A549 (cell line): Measurements from ENCODE around the gene LBR. TPM values are rescaled to one million over a fixed set of nuclear protein-coding genes. Genes with fewer than 3 reads are reported as not detected.

ENCODE experiments used
- ATAC-seq, 2 experiments: fragments of 200-7000 bp in 1 of 2; fragments of >200 bp in 1 of 2; cut with Nextera tagmentation in 1 of 2; cut with Tn5 transposase in 1 of 2; 3 replicates each; pipeline versions ENCODE4 v1.8.0 to v1.9.1; 2018 to 2020; ENCODE audit warnings: mild to moderate bottlenecking in 1 of 2, moderate library complexity in 1 of 2
- CTCF ChIA-PET: fragments of 300-600 bp; sonication (Branson Sonifier 250); formaldehyde crosslinking; extraction: SDS; loops from one replicate; lab custom pipeline; 2021; ENCODE audit warnings: antibody characterized with exemption, inconsistent platforms; lab: Yijun Ruan, JAX
- POLR2A ChIA-PET: fragments of 350-600 bp; formaldehyde crosslinking; extraction: SDS; loops from one replicate; lab custom pipeline; 2021; ENCODE audit warnings: antibody characterized with exemption, inconsistent platforms; lab: Yijun Ruan, JAX
- DNase-seq, 2 experiments: peaks; one replicate each; pipeline versions ENCODE4 v3.0.0 to v3.0.0-alpha.2; 2011 to 2016; ENCODE audit warnings: low read depth in 1 of 2, low spot score in 1 of 2
- FAIRE-seq: peaks from 2 replicates; lab custom pipeline; 2011; peaks lifted over from hg19 to GRCh38; lab: Jason Lieb, UNC
- H3K27ac ChIP-seq, 2 experiments: fragments of >200 bp; sonication (Bioruptor Twin); formaldehyde crosslinking; 3 replicates each; pipeline ENCODE4 v1.5.1; 2016 to 2017
- H3K4me1 ChIP-seq: fragments of >200 bp; sonication (Bioruptor Twin); formaldehyde crosslinking; 3 replicates; pipeline ENCODE4 v1.6.1; 2016
- H3K4me2 ChIP-seq: fragments of >200 bp; sonication (Bioruptor Twin); formaldehyde crosslinking; 3 replicates; pipeline ENCODE4 v1.6.1; 2016
- H3K4me3 ChIP-seq: fragments of >200 bp; sonication (Bioruptor Twin); formaldehyde crosslinking; 3 replicates; pipeline ENCODE4 v1.5.1; 2016
- H3K9me3 ChIP-seq: fragments of >200 bp; sonication (Bioruptor Twin); formaldehyde crosslinking; 3 replicates; pipeline ENCODE4 v1.6.1; 2016
- BHLHE40 ChIP-seq: IDR thresholded peaks from 2 replicates; pipeline ENCODE4 v1.6.1; 2012; ENCODE audit warnings: low read depth, low read length, inconsistent platforms
- CBX2 ChIP-seq: fragments of 200-600 bp; sonication (generic); IDR thresholded peaks from 2 replicates; pipeline ENCODE4 v1.6.1; 2016; ENCODE audit warnings: low read depth, mild to moderate bottlenecking, borderline replicate concordance
- CBX8 ChIP-seq: fragments of 200-600 bp; sonication (generic); IDR thresholded peaks from 2 replicates; pipeline ENCODE4 v1.6.1; 2016
- CEBPB ChIP-seq, 2 experiments: fragments of >200 bp in 1 of 2; sonication (Bioruptor Twin) in 1 of 2; formaldehyde crosslinking in 1 of 2; IDR thresholded peaks; 2 replicates each; pipeline ENCODE4 v1.6.1; 2012 to 2016
- CHD2 ChIP-seq: fragments of 150-350 bp; IDR thresholded peaks from 2 replicates; pipeline ENCODE4 v1.6.1; 2014; ENCODE audit warnings: low read length; ENCODE audit not compliant: partially characterized antibody
- CTCF ChIP-seq: fragments of >200 bp; sonication (Bioruptor Twin); formaldehyde crosslinking; IDR thresholded peaks from 3 replicates; pipeline ENCODE4 v1.5.1; 2016
- ESRRA ChIP-seq: fragments of 150-350 bp; IDR thresholded peaks from 2 replicates; pipeline ENCODE4 v1.6.1; 2014; ENCODE audit warnings: mild to moderate bottlenecking, low read length, borderline replicate concordance
- FOSL2 ChIP-seq, 2 experiments: fragments of 450-650 bp in 1 of 2; fragments of >200 bp in 1 of 2; sonication (Bioruptor Twin) in 1 of 2; formaldehyde crosslinking; IDR thresholded peaks; 2 replicates each; pipeline versions ENCODE4 v1.5.0 to v1.6.1; 2016 to 2020; ENCODE audit warnings: mild to moderate bottlenecking in 1 of 2, moderate library complexity in 1 of 2
- FOXS1 ChIP-seq: fragments of 250-450 bp; sonication (Bioruptor Pico); IDR thresholded peaks from 2 replicates; pipeline ENCODE4 v1.5.0; 2020; ENCODE audit warnings: mild to moderate bottlenecking, moderate library complexity
- HOXB13 ChIP-seq: fragments of 250-450 bp; sonication (Bioruptor Pico); IDR thresholded peaks from 2 replicates; pipeline ENCODE4 v1.5.0; 2020; ENCODE audit warnings: low read depth, mild to moderate bottlenecking, moderate library complexity
- JUN ChIP-seq, 2 experiments: fragments of >200 bp; sonication (Bioruptor Twin); formaldehyde crosslinking; IDR thresholded peaks; 2 replicates in 1 of 2; 3 replicates in 1 of 2; pipeline ENCODE4 v1.6.1; 2016 to 2017
- JUNB ChIP-seq: fragments of >200 bp; sonication (Bioruptor Twin); formaldehyde crosslinking; IDR thresholded peaks from 2 replicates; pipeline ENCODE4 v1.6.1; 2016
- NPAS2 ChIP-seq: fragments of 250-450 bp; sonication (Bioruptor Pico); IDR thresholded peaks from 2 replicates; pipeline ENCODE4 v1.8.0; 2022; ENCODE audit warnings: mild to moderate bottlenecking, moderate library complexity, borderline replicate concordance
- POLR2A ChIP-seq: IDR thresholded peaks from 2 replicates; pipeline ENCODE4 v1.6.1; 2012; ENCODE audit warnings: mild to moderate bottlenecking, low read length
- RARB ChIP-seq: fragments of 250-450 bp; sonication (Bioruptor Pico); IDR thresholded peaks from 2 replicates; pipeline ENCODE4 v1.8.0; 2021; ENCODE audit warnings: mild to moderate bottlenecking, moderate library complexity
- SMC3 ChIP-seq: fragments of >200 bp; sonication (Bioruptor Twin); formaldehyde crosslinking; IDR thresholded peaks from 3 replicates; pipeline ENCODE4 v1.6.1; 2018; ENCODE audit warnings: inconsistent platforms
- TP53 ChIP-seq: fragments of 250-450 bp; sonication (Bioruptor Pico); IDR thresholded peaks from 2 replicates; pipeline ENCODE4 v1.5.0; 2021; ENCODE audit warnings: mild to moderate bottlenecking, moderate library complexity
- USF2 ChIP-seq: fragments of 450-650 bp; IDR thresholded peaks from 2 replicates; pipeline ENCODE4 v1.6.1; 2014; ENCODE audit warnings: antibody characterized with exemption
- ZNF302 ChIP-seq: fragments of 250-450 bp; sonication (Bioruptor Pico); IDR thresholded peaks from 2 replicates; pipeline ENCODE4 v1.9.0; 2021; ENCODE audit warnings: inconsistent platforms, mild to moderate bottlenecking, moderate library complexity
- WGBS: methylation state at CpG from one replicate; pipeline ENCODE4 v1.1.6; 2017; ENCODE audit errors: missing lambda C conversion rate; 5-methylcytosine and 5-hydroxymethylcytosine counted together
- polyA plus RNA-seq, 4 experiments: library from polyadenylated mRNA; depleted of rRNA in 3 of 4; stranded (reverse); fragments of >200 nt; fragmentation: RNase III in 1 of 4; extraction: RNeasy Plus Mini Kit Qiagen cat#74134 plus additional on column Dnase treatment in 1 of 4; gene quantifications; 2 replicates in 3 of 4; 3 replicates in 1 of 4; pipeline ENCODE4 v1.2.3, GENCODE V29; 2011 to 2017
- TF ChIP-seq, protein P1 (sequence below): IDR thresholded peaks from 2 replicates; pipeline ENCODE4 v1.6.1; 2012
- TF ChIP-seq, protein P2 (sequence below): fragments of >200 bp; sonication (Bioruptor Twin); formaldehyde crosslinking; IDR thresholded peaks from 3 replicates; pipeline ENCODE4 v1.6.1; 2016

The LBR gene
- polyA plus RNA-seq, 2 of the 4 experiments (the other 2 are of a cell fraction): 40.8 to 68.7 TPM

DNA sequence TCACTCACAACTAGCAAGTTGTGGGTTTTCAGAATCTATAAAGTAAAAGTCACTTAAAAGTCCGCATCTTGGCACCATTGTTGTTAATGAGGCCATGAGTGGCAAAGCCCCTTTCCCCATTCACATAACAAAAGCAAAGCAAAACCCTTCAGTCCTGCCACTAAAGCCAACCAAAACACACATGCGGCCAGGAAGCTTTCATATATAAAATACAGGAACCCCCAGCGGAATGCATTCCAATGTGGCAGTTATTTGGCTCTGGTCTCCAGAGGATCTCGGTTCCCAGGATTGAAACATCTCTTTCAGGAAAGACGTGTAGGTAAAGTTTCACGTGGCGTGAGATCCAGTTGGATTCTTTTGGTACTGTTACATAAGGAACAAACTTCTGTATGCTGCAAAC lies 2.5 kb upstream of the LBR start:
- 93% methylated on average over 7 of the region's 7 CpGs for WGBS
- no peak overlapping the region for H3K4me2 ChIP-seq
- TF ChIP-seq, protein P1, sequence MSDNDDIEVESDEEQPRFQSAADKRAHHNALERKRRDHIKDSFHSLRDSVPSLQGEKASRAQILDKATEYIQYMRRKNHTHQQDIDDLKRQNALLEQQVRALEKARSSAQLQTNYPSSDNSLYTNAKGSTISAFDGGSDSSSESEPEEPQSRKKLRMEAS: no peak
- TF ChIP-seq, protein P2, sequence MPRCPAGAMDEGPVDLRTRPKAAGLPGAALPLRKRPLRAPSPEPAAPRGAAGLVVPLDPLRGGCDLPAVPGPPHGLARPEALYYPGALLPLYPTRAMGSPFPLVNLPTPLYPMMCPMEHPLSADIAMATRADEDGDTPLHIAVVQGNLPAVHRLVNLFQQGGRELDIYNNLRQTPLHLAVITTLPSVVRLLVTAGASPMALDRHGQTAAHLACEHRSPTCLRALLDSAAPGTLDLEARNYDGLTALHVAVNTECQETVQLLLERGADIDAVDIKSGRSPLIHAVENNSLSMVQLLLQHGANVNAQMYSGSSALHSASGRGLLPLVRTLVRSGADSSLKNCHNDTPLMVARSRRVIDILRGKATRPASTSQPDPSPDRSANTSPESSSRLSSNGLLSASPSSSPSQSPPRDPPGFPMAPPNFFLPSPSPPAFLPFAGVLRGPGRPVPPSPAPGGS: no peak
- TF ChIP-seq BHLHE40: no peak
- CTCF ChIA-PET: no interaction called here
- no peak for DNase-seq
- no peaks in the 10 kb centered on the region for H3K9me3 ChIP-seq
- H3K4me1 ChIP-seq: peaks cover 19% of the 10 kb centered on the region
- no peak overlapping the region for H3K27ac ChIP-seq
- POLR2A ChIA-PET: no interaction called here
- H3K4me3 ChIP-seq: no peak overlapping the region
- ATAC-seq: no peak
- no peak for FAIRE-seq

DNA sequence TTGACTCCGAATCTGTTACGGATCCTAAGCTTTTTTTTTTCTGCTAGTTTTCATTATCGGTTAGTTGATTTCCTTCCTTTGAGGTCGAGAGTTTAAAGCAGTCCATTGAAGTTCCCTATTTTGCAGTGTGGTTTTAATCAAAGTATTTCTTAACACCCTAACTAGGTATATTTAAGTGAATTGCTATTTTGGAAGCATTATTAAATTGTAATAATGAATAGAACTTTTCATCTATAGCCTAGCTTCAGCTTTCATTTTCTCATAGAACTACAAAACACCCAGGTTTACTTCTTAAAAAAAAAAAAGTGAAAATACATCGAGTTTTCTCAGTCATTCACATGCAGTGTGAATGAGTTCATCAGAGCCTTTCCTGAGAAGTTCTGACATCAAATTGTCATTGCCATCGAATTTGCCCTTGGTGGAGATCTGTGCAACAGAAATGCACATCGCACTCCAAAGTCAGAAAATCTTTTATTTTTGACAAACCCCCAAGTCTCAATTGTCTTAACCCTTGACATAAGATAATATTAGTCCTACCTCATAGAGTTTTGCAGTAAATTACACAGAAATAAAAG lies 1.1 kb upstream of the LBR start:
- H3K4me2 ChIP-seq: peak overlapping the region; percentile 86
- POLR2A ChIA-PET: interaction anchor here (0.6 to 1.9 kb wide), 4 partner anchors 16 to 634 kb away, joined by 3 to 5 read pairs (median 4); partner anchors contain the start of gene H3-3A

More for the DNA sequence above, 1.1 kb upstream of the LBR start:
- ATAC-seq: no peak
- Histone ChIP-seq H3K4me3 (peak overlapping the region; percentile 89), H3K27ac (peak overlapping the region; percentile 96 to 98), H3K9me3 (no peaks in the 10 kb centered on the region), H3K4me1 (peaks cover 33% of the 10 kb centered on the region)
- DNase-seq: no peak
- TF ChIP-seq, protein P2: no peak
- TF ChIP-seq HOXB13 (no peak), CTCF (no peak), ZNF302 (no peak), RARB (CRISPR knock-in tag) (no peak), USF2 (no peak), CEBPB (IDR thresholded peaks at IDR 0.05) (no peak), FOSL2 (IDR thresholded peaks at IDR 0.05) (no peak), FOSL2 (CRISPR knock-in tag; IDR thresholded peaks at IDR 0.05) (no peak; the same call in 1 of the 2 replicates), ESRRA (no peak), JUN (IDR thresholded peaks at IDR 0.05) (no peak), CHD2 (no peak), TP53 (CRISPR knock-in tag) (no peak), CBX8 (no peak), NPAS2 (CRISPR knock-in tag) (no peak), CBX2 (no peak), FOXS1 (CRISPR knock-in tag) (no peak), SMC3 (no peak), POLR2A (no peak), JUNB (no peak)
- TF ChIP-seq, protein P1: no peak
- WGBS: 23% methylated on average over 7 of the region's 7 CpGs
- CTCF ChIA-PET: interaction anchor here (0.7 to 1.4 kb wide), 3 partner anchors 15 to 39 kb away, joined by 3 to 5 read pairs (median 3); no protein-coding TSS in a partner anchor
- FAIRE-seq: no peak
